ENCODE measurements around the gene RPS6KA4.

DNA sequence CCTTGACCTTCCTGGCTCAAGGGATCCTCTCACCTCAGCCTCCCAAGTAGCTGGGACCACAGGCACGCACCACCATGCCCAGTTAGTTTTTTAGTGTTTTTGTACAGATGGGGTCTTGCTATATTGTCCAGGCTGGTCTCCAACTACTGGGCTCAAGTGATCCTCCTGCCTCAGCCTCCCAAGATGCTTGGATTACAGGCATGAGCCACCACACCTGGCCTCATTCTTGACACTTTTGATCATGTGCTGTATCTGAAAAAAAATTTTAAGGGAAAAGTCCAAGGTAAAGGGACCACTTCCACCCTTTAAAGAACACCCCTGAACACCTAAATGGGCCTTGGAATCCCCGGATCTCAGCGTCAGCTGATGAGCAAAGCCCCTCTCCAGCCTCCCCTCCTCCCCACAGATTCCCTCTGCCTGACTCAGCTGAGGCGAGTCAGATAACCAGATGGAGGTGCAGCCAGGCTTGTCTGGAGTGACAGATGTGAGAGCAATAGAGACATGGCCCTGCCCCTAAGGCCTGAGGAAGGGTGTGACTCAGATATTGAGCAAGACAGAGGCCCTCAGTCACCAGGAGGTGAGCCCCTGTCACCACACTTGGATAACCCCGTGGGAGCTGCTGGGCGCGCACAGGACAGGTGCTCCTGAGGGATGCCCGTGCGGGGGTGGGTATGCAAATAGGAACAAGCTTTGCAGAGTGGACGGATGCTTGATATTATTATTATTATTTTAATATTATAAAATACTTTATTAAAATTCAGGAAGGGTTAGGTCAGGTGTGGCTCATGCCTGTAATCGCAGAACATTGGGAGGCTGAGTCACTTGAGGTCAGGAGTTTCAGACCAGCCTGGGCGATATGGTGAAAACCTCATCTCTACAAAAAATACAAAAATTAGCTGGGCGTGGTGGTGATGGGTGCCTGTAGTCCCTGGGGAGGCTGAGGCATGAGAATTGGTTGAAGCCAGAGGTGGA, 23.9 kb upstream of the RPS6KA4 start:
- TF ChIP-seq, protein P1, sequence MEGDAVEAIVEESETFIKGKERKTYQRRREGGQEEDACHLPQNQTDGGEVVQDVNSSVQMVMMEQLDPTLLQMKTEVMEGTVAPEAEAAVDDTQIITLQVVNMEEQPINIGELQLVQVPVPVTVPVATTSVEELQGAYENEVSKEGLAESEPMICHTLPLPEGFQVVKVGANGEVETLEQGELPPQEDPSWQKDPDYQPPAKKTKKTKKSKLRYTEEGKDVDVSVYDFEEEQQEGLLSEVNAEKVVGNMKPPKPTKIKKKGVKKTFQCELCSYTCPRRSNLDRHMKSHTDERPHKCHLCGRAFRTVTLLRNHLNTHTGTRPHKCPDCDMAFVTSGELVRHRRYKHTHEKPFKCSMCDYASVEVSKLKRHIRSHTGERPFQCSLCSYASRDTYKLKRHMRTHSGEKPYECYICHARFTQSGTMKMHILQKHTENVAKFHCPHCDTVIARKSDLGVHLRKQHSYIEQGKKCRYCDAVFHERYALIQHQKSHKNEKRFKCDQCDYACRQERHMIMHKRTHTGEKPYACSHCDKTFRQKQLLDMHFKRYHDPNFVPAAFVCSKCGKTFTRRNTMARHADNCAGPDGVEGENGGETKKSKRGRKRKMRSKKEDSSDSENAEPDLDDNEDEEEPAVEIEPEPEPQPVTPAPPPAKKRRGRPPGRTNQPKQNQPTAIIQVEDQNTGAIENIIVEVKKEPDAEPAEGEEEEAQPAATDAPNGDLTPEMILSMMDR (IDR thresholded peaks at IDR 0.05), result no peak
- TF ChIP-seq ZFX (IDR thresholded peaks at IDR 0.05; ENCODE audit: borderline replicate concordance), result no peak

Data from 22Rv1 (cell line).